NCI-H2029 treated with DMSO at 0.1 percent for 48 hours (cell line): ENCODE measurements around the gene ABAT.

Experiments used
- DNase-seq: peaks from one replicate; lab custom pipeline; 2025; lab: John Stamatoyannopoulos, UW

Gene ABAT

DNA sequence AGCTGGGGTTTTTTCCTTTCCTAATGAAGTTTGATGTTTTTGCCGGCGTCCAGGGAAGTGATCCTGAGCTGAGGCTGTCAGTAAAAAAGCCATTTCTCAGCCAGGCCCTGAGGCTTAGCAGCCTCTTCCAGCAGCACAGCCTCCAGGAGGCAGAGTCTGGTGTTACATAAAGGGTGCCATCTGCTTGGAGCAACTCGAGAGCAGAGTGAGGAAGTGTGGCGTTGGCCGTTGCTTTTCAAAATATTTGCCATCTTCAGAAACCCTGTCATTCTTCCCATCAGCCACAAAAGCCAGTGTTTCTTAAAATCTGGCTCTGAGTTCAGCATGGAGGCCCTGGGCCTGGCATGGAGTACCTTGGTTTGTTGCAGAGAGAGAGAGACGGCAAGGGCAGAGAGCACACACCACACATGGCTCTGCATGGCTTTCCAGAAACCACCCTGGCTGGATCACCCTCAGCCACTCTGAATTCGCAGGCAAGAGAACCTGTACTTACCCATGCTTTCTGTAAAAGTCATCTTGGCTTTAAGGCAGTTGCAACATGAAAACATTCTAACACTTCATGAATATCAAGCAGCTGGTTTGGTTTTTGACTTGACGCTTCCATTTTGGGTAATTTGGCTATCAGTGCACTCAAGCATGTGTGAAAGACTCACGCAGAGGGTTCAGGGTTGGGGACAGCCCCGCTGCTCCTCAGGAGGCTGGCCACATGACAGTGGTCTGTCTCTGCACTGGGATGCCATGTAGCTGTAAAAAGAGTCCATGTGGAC is 144.3 kb downstream of the ABAT start:
- DNase-seq: no peak

- DNase-seq: no peak
Measured at GRCh38 chr16:8819411-8820034, 145.1 kb downstream of the ABAT start.

- DNase-seq: no peak
Measured at GRCh38 chr16:8822403-8822802, 148.0 kb downstream of the ABAT start.

DNA sequence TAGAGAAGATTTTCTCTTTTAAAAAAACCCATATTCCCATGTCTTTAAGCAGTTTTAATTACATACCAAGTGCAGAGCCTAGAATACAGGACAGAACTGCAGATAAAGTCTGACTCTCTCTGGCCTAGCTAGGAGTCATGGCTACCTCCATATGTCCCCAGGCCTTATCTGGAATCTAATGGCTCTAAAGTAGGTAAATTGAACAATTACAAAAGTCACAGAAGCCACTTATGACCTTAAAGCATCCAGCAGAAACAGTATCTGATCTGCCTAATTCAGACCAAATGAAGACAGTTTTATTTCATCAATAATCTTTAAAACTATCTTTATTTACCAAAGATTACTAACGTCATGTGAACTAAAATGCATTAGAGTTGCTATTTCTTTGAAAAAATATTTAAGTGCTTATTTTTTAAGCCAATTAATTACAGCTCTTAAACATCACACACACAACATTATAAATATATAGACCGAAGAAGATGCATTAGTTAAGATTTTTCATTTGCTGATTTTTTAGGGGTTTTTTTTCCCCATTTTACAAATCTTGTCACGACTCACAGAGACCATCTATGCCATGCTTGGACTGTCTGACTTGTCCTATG is 152.0 kb downstream of the ABAT start:
- DNase-seq: no peak

- no peak for DNase-seq
Measured at GRCh38 chr16:8828541-8829165, 154.2 kb downstream of the ABAT start.

DNA sequence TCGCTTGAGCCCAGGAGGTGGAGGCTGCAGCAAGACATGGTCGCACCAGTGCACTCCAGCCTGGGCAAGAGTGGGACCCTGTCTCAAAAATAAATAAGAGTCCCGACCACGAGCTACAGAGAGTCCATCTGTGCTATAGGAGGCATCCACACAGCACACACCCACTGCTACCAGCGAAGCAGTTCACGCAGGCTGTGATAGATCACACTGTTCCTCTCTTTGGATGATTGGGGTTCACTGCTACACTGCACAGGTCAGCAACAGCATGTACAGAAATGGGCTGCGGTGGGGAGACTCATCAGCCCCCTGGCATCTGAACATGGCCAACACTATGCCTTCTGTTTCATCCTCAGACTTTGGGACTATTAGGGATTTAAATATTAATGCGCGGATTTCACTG is 157.0 kb downstream of the ABAT start:
- DNase-seq: no peak

DNA sequence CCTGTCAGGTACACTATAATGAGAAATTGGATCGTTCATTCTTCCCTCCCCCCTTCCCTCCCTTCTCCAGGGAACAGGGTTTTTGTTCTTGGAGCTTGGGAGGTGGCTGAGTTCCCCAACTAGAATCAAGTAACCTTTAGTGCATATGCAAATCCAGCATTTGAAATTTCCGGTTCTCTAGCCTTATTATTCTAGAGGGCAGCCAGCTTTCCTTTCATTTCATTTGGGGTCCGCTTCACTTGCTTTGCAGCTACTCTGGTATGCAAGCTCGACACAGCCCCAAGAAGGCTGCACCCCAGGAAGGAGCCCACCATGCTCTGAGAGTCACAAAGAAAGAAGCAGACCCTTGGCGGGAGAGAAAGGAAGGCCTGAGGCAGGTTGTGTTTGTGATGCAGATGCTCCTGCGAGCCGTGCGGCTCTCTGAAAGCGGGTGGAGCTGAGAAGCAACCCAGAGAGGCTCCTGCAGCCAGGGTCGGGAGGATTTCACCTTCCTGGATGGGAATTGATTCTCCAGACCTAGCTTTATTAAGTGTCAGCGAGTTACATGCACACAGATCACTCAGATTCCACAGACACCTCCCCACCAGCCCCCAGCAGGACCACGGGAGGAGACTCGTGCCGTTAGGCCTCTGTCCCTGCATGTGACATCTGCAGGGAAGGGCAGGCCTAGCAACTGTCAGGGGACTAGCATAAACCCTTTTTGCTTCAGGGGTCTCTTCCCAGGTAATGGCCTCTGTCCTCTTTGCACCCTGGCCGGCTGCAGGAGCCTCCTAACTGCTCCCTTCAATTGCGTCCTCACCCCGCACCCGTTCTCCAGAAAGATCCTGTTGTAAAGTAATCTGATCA is 157.7 kb downstream of the ABAT start:
- DNase-seq: no peak

- DNase-seq: no peak
Measured at GRCh38 chr16:8832717-8833105, 158.3 kb downstream of the ABAT start.
